Right lobe of liver (tissue), 6 donors: Measurements from ENCODE around the gene ALPL. TPM values are rescaled to one million over a fixed set of nuclear protein-coding genes. Genes with fewer than 3 reads are reported as not detected.

Experiments used
- ATAC-seq, 4 donors: fragments of 200-7000 bp; cut with Tn5 transposase; one replicate each; pipeline ENCODE4 v1.9.1; 2020; ENCODE audit warnings: mild to moderate bottlenecking in 4 of 4, moderate library complexity in 4 of 4
- DNase-seq, 3 donors: peaks; one replicate each; pipeline ENCODE4 v3.0.0-alpha.2; 2020
- H3K27ac ChIP-seq, 3 donors: fragments of 200-600 bp; one replicate each; pipeline ENCODE4 v1.8.0; 2022
- H3K27me3 ChIP-seq, 2 donors: fragments of 200-600 bp; one replicate each; pipeline ENCODE4 v1.8.0; 2022
- H3K36me3 ChIP-seq, 4 donors: fragments of 200-600 bp; sonication (generic) in 1 of 4; one replicate each; pipeline versions ENCODE4 v1.5.1 to v1.8.0; 2017 to 2022; ENCODE audit warnings: control low read depth in 1 of 4
- H3K4me1 ChIP-seq, 4 donors: fragments of 200-600 bp; sonication (generic) in 1 of 4; one replicate each; pipeline versions ENCODE4 v1.5.1 to v1.8.0; 2017 to 2022; ENCODE audit warnings: control low read depth in 1 of 4
- H3K4me3 ChIP-seq, 3 donors: fragments of 200-600 bp; one replicate each; pipeline ENCODE4 v1.8.0; 2022
- H3K9me3 ChIP-seq, 4 donors: fragments of 200-600 bp; sonication (generic) in 1 of 4; one replicate each; pipeline versions ENCODE4 v1.5.1 to v1.8.0; 2017 to 2022; ENCODE audit warnings: control low read depth in 1 of 4
- CTCF ChIP-seq, 4 donors: fragments of 200-600 bp in 3 of 4; fragments of 450-650 bp in 1 of 4; IDR thresholded peaks; one replicate each; pipeline versions ENCODE4 v1.5.1 to v1.8.0; 2016 to 2022; ENCODE audit warnings: antibody characterized with exemption in 4 of 4, mild to moderate bottlenecking in 2 of 4
- POLR2A ChIP-seq: fragments of 450-650 bp; IDR thresholded peaks from one replicate; pipeline ENCODE4 v1.6.1; 2017; ENCODE audit warnings: antibody characterized with exemption, mild to moderate bottlenecking
- WGBS: methylation state at CpG from one replicate; pipeline ENCODE4 v1.1.6; 2018; ENCODE audit warnings: low coverage, low lambda C conversion rate; ENCODE audit not compliant: insufficient coverage; ENCODE audit errors: missing lambda C conversion rate; 5-methylcytosine and 5-hydroxymethylcytosine counted together
- intact Hi-C, 2 donors: fragments of 100-400 bp; cut with DNase I; formaldehyde crosslinking; loops; one replicate each; pipeline versions ENCODE4 v1.11.2 to v1.14.1; 2022
- total RNA-seq, 6 experiments: library from RNA; depleted of rRNA in 2 of 6; stranded (reverse); fragments of >200 nt in 2 of 6; fragmentation: NEBNext Ultra II Directional in 3 of 6; extraction: Animal tissue kit (Norgen Biotek cat#: 25700) in 3 of 6; gene quantifications; one replicate each; pipeline versions ENCODE4 v1.1.0 to v1.2.4, GENCODE V29; 2016 to 2023
- donor health status: DM: no; HTN: yes; CAD: no.
- donor health status: DM: no; HTN: no; CAD: no.
- donor health status: DM: no; HTN: no; CAD: no.
- donor health status: DM: no; HTN: yes; CAD: no.
- donor health status: DM: no; HTN: yes; CAD: no.

The ALPL gene
- total RNA-seq, 6 experiments from 2014 or later, result 23.2 to 81.5 (median 48.1) TPM

DNA sequence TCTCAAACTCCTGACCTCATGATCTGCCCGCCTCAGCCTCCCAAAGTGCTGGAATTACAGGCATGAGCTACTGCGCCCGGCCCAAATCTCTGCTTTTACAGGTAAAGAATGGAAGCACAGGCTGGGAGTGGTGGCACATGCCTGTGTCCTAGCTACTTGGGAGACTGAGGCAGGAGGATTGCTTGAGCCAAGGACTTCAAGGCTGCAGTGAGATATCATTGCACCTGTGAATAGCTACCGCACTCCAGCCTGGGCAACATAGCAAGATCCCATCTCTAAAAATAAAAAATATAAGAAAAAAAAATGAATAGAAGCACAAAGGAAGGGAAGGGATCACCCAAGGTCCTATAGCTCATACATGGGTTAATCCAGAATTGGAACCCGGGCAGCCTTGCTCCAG is 15.0 kb downstream of the ALPL start:
- no peak for ATAC-seq

GRCh38 chr1:21524686-21525339 is 15.6 kb downstream of the ALPL start:
- peak; percentile 51 to 74 (median 66) for ATAC-seq
- H3K4me3 ChIP-seq, result no peak overlapping the region
- H3K9me3 ChIP-seq, result no peaks in the 10 kb centered on the region
- intact Hi-C loops, result no loop called here
- no peak for DNase-seq
- H3K4me1 ChIP-seq, result no peaks in the 10 kb centered on the region
- H3K27ac ChIP-seq, result peak overlapping the region in 1 of 3 donors; percentile 2
- no CpG with 5 or more reads among the region's 14 CpGs for WGBS
- H3K36me3 ChIP-seq, result no peaks in the 10 kb centered on the region
- TF ChIP-seq CTCF (IDR thresholded peaks at IDR 0.05) (no peak), POLR2A (no peak)
- no peaks in the 10 kb centered on the region for H3K27me3 ChIP-seq

More for the DNA sequence above, 15.0 kb downstream of the ALPL start:
- intact Hi-C loops, result no loop called here
- DNase-seq, result no peak
- Histone ChIP-seq H3K9me3 (no peaks in the 10 kb centered on the region), H3K27ac (no peak overlapping the region), H3K27me3 (no peaks in the 10 kb centered on the region), H3K4me3 (no peak overlapping the region), H3K36me3 (no peaks in the 10 kb centered on the region), H3K4me1 (no peaks in the 10 kb centered on the region)
- 67% methylated on average over 4 of the region's 5 CpGs for WGBS
- TF ChIP-seq CTCF (IDR thresholded peaks at IDR 0.05), result no peak
- TF ChIP-seq POLR2A, result no peak

- H3K9me3 ChIP-seq, result no peaks in the 10 kb centered on the region
Measured at GRCh38 chr1:21525340-21525717, 16.1 kb downstream of the ALPL start.

DNA sequence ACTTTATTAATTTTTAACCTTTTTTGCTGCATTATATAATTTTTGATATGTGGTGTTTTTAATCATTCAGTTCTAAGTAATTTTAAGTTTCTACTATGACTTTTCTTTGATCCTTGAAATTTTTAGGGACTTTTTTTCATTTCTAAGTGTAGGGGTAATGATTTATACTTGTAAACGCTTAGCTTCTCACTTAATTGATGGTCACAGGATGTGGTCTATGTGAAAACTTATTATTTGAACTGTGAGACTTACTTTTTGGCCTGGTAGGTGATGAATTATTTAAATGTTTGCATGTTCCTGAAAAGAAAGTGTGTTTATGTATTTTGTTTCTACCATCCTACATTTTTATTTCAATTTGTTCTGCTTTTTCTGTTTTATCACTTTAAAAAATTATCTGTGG is 17.2 kb downstream of the ALPL start:
- DNase-seq (no peak), ATAC-seq (no peak)
- Histone ChIP-seq H3K27me3 (no peaks in the 10 kb centered on the region), H3K4me3 (no peak overlapping the region), H3K9me3 (no peaks in the 10 kb centered on the region), H3K4me1 (no peaks in the 10 kb centered on the region), H3K27ac (no peak overlapping the region), H3K36me3 (no peaks in the 10 kb centered on the region)
- WGBS, result 77% methylated on average over 1 of the region's 1 CpG
- TF ChIP-seq POLR2A, result no peak
- TF ChIP-seq CTCF (IDR thresholded peaks at IDR 0.05), result no peak
- intact Hi-C loops, result no loop called here

More at GRCh38 chr1:21525340-21525717, 16.1 kb downstream of the ALPL start:
- intact Hi-C loops, result no loop called here
- peak overlapping the region in 1 of 3 donors; percentile 2 for H3K27ac ChIP-seq
- H3K36me3 ChIP-seq, result no peaks in the 10 kb centered on the region
- H3K4me1 ChIP-seq, result no peaks in the 10 kb centered on the region
- WGBS, result no CpG with 5 or more reads among the region's 7 CpGs
- H3K4me3 ChIP-seq, result no peak overlapping the region
- DNase-seq (no peak), ATAC-seq (no peak)
- no peaks in the 10 kb centered on the region for H3K27me3 ChIP-seq
- TF ChIP-seq CTCF (IDR thresholded peaks at IDR 0.05) (no peak), POLR2A (no peak)
